NCI-H1930 (cell line): ENCODE results near the gene RPS23.
"Not testable (repeated sequence)": the region's sequence is repeated elsewhere in the genome, so short reads cannot be mapped to it uniquely, and the experiment has no call there.

ENCODE experiments used
- DNase-seq, 2 experiments: peaks; one replicate each; lab custom pipeline; 2025; lab: John Stamatoyannopoulos, UW

RPS23 gene

GRCh38 chr5:82290005-82290404, 11.9 kb upstream of the RPS23 start:
- DNase-seq = no peak

GRCh38 chr5:82287625-82288024, 9.5 kb upstream of the RPS23 start:
- no peak for DNase-seq

GRCh38 chr5:82285206-82285605, 7.1 kb upstream of the RPS23 start:
- no peak for DNase-seq

- DNase-seq = no peak
Observed at GRCh38 chr5:82283893-82284292, 5.7 kb upstream of the RPS23 start.

GRCh38 chr5:82278711-82279370, 687 bp upstream of the RPS23 start:
- DNase-seq = no peak

- DNase-seq = no peak
Observed at GRCh38 chr5:82277613-82277986, 554 bp downstream of the RPS23 start.

- no peak for DNase-seq
Observed at GRCh38 chr5:82276800-82277612, 1.1 kb downstream of the RPS23 start.

GRCh38 chr5:82275216-82275664, 2.9 kb downstream of the RPS23 start:
- DNase-seq = no peak

GRCh38 chr5:82274343-82275211, 3.6 kb downstream of the RPS23 start:
- no peak for DNase-seq

- not testable (repeated sequence) for DNase-seq
Observed at GRCh38 chr5:82273426-82273825, 4.7 kb downstream of the RPS23 start.

- not testable (repeated sequence) for DNase-seq
Observed at GRCh38 chr5:82272571-82273356, 5.4 kb downstream of the RPS23 start.

GRCh38 chr5:82269363-82269762, 8.8 kb downstream of the RPS23 start:
- not testable (repeated sequence) for DNase-seq

GRCh38 chr5:82267297-82267933, 10.7 kb downstream of the RPS23 start:
- not testable (repeated sequence) for DNase-seq

GRCh38 chr5:82265047-82265446, 13.1 kb downstream of the RPS23 start:
- no peak for DNase-seq

- DNase-seq = no peak
Observed at GRCh38 chr5:82259172-82259800, 18.9 kb downstream of the RPS23 start.

- DNase-seq = no peak
Observed at GRCh38 chr5:82257729-82258128, 20.4 kb downstream of the RPS23 start.

- no peak for DNase-seq
Observed at GRCh38 chr5:82257247-82257646, 20.9 kb downstream of the RPS23 start.

GRCh38 chr5:82255844-82256243, 22.3 kb downstream of the RPS23 start:
- no peak for DNase-seq

- DNase-seq = no peak
Observed at GRCh38 chr5:82252744-82253143, 25.4 kb downstream of the RPS23 start.

- DNase-seq = no peak
Observed at GRCh38 chr5:82246960-82247574, 31.1 kb downstream of the RPS23 start.
